Measurements from ENCODE around the gene USH1C. TPM values are rescaled to one million over a fixed set of nuclear protein-coding genes. Genes with fewer than 3 reads are reported as not detected.

The USH1C gene
- total RNA-seq, 1 experiment from 2014 or later, result 1.0 TPM

DNA sequence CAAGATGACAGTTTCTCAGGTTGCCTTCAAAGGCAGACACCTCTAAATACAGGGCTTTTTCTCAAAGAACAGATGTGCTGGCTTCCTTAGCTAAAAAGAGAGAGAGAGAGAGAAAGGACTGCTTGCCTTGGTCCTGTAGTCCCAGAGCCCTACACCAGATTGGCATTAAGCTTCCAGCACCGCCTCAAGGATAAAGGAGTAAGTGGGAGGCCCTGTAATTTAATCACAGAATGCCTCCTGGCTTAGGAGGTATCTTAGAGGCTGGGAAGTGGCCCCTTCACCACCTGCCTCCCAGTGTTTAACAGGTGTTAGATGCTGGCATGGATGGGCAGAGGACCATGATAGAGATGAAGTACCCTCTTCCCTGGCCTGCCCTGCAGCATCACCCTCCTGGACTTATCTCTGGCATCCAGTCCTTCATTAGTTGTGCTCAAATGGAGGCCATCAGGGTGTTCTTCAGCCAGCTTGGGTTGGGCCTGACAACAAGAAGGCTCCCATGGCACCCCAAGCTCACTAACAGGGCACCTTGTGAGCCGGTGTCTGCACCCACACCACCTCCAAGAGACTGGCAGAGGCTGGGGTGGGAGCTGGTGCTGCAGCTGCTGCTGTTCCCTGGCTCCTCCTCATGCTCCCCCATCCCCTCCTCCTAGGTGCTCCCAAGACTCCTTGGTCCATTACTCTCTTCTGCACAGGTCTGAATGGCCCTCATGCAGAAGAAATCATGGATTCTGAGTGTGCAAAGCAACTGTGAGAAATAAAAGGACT lies 100.1 kb downstream of the USH1C start:
- no peaks in the 10 kb centered on the region for H3K23me2 ChIP-seq (ENCODE audit: insufficient read length, low read depth, low read length, poor library complexity, severe bottlenecking)
- H2AFZ ChIP-seq (ENCODE audit: low read length), result no peak overlapping the region
- no peak overlapping the region for H3K14ac ChIP-seq (ENCODE audit: insufficient read depth, low read length)
- H3K18ac ChIP-seq (ENCODE audit: insufficient read length, low read depth, low read length), result no peak overlapping the region
- no peaks in the 10 kb centered on the region for H3K79me2 ChIP-seq (ENCODE audit: insufficient read depth, low read length)
- H2BK12ac ChIP-seq (ENCODE audit: insufficient read length, low read depth, low read length), result no peak overlapping the region
- H3K4me1 ChIP-seq (ENCODE audit: insufficient read depth, low read length), result no peaks in the 10 kb centered on the region
- H3T11ph ChIP-seq (ENCODE audit: low read length), result no peak overlapping the region
- H4K91ac ChIP-seq (ENCODE audit: insufficient read length, low read depth, low read length), result no peak overlapping the region
- no peak overlapping the region for H3K56ac ChIP-seq (ENCODE audit: insufficient read length, low read depth, low read length)
- no peak overlapping the region for H3K23ac ChIP-seq (ENCODE audit: insufficient read length, low read depth, low read length)
- TF ChIP-seq, protein P1, sequence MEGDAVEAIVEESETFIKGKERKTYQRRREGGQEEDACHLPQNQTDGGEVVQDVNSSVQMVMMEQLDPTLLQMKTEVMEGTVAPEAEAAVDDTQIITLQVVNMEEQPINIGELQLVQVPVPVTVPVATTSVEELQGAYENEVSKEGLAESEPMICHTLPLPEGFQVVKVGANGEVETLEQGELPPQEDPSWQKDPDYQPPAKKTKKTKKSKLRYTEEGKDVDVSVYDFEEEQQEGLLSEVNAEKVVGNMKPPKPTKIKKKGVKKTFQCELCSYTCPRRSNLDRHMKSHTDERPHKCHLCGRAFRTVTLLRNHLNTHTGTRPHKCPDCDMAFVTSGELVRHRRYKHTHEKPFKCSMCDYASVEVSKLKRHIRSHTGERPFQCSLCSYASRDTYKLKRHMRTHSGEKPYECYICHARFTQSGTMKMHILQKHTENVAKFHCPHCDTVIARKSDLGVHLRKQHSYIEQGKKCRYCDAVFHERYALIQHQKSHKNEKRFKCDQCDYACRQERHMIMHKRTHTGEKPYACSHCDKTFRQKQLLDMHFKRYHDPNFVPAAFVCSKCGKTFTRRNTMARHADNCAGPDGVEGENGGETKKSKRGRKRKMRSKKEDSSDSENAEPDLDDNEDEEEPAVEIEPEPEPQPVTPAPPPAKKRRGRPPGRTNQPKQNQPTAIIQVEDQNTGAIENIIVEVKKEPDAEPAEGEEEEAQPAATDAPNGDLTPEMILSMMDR (conservative IDR thresholded peaks at IDR 0.05), result no peak
- H2AK5ac ChIP-seq (ENCODE audit: insufficient read length, low read length), result no peak overlapping the region
- no peak overlapping the region for H3K9ac ChIP-seq (ENCODE audit: extremely low read depth, insufficient read length, low read length)
- Mint-ChIP-seq H3K27me3 (ENCODE audit: low read depth) (peaks cover 42% of the 10 kb centered on the region), H3K27ac (no peak overlapping the region; a peak in 1 of 7 replicates), H3K4me3 (no peak overlapping the region), H3K4me1 (peaks cover 17 to 18% of the 10 kb centered on the region in 2 experiments), H3K9me3 (peaks cover 4 to 5% of the 10 kb centered on the region in 2 experiments; a peak in 4 of 5 replicates), H3K36me3 (ENCODE audit: insufficient read depth in 1 of 3, low read depth in 3 of 3) (peaks cover 0 to 7% (median 4%) of the 10 kb centered on the region in 3 experiments; a peak in 3 of 7 replicates)
- no peak for DNase-seq
- H3K4me2 ChIP-seq (ENCODE audit: insufficient read depth, insufficient read length, low read length), result no peak overlapping the region
- WGBS (ENCODE audit: extremely low coverage, insufficient read length, low lambda C conversion rate), result no CpG with 5 or more reads among the region's 2 CpGs
- H4K8ac ChIP-seq (replicated peaks; ENCODE audit: insufficient read length, low read depth, low read length), result no peak overlapping the region
- H2BK15ac ChIP-seq (ENCODE audit: low read depth, low read length), result no peak overlapping the region
- no peak overlapping the region for H2BK120ac ChIP-seq (ENCODE audit: low read depth, low read length, poor library complexity, severe bottlenecking)
- H3K9me3 ChIP-seq (ENCODE audit: control insufficient read depth, low read depth, low read length), result no peaks in the 10 kb centered on the region
- H3K79me1 ChIP-seq (ENCODE audit: insufficient read depth, low read depth, low read length, poor library complexity, severe bottlenecking), result no peaks in the 10 kb centered on the region
- peaks cover 10% of the 10 kb centered on the region for H3K27me3 ChIP-seq (ENCODE audit: insufficient read depth, low read length)
- H4K20me1 ChIP-seq (ENCODE audit: control insufficient read depth, insufficient read depth, insufficient read length), result no peaks in the 10 kb centered on the region
- H4K5ac ChIP-seq (ENCODE audit: insufficient read length, low read depth, low read length), result no peak overlapping the region
- H2BK20ac ChIP-seq (ENCODE audit: low read depth, low read length, poor library complexity, severe bottlenecking), result no peak overlapping the region
- H3K27ac ChIP-seq (ENCODE audit: insufficient read length, low read depth, low read length), result no peak overlapping the region
- H2BK5ac ChIP-seq (ENCODE audit: insufficient read length, low read length), result no peak overlapping the region
- H3K4ac ChIP-seq (ENCODE audit: low read depth, low read length), result no peak overlapping the region

Other genes starting within 250 kb of the USH1C start
- 0.94 and 1.4 TPM in 2 replicates for gene NCR3LG1, start 192.6 kb downstream of the USH1C start, total RNA-seq (2021)
- 2.3 and 2.9 TPM in 2 replicates for gene KCNJ11, start 155.8 kb downstream of the USH1C start, total RNA-seq (2021)
- gene ABCC8, start 67.6 kb downstream of the USH1C start, total RNA-seq (2021), result 2.4 and 3.2 TPM in 2 replicates
- 0.35 and 0.86 TPM in 2 replicates for gene OTOG, start 2.8 kb upstream of the USH1C start, total RNA-seq (2021)
- not detected in 2 replicates for gene MYOD1, start 175.2 kb upstream of the USH1C start, total RNA-seq (2021)
- 0.04 TPM in 1 of 2 replicates, not detected in the other for gene KCNC1, start 190.4 kb upstream of the USH1C start, total RNA-seq (2021)